Skeletal muscle satellite cell (primary cell): ENCODE results near the gene FAM50A.

Experiments
- H3K27me3 ChIP-seq: 2 replicates; pipeline ENCODE4 v1.7.0; 2013; ENCODE audit warnings: low read length; ENCODE audit not compliant: control insufficient read depth, insufficient read depth
- H3K36me3 ChIP-seq: 2 replicates; pipeline ENCODE4 v1.7.0; 2013; ENCODE audit warnings: mild to moderate bottlenecking, control low read depth, low read length; ENCODE audit not compliant: insufficient read depth
- H3K4me1 ChIP-seq: 2 replicates; pipeline ENCODE4 v1.7.0; 2013; ENCODE audit warnings: low read length; ENCODE audit not compliant: control insufficient read depth, insufficient read depth
- H3K4me2 ChIP-seq: 2 replicates; pipeline ENCODE4 v1.7.0; 2013; ENCODE audit warnings: mild to moderate bottlenecking, low read length
- H3K4me3 ChIP-seq: 2 replicates; pipeline ENCODE4 v1.7.0; 2013; ENCODE audit warnings: low read length
- H3K9ac ChIP-seq: 2 replicates; pipeline ENCODE4 v1.7.0; 2013; ENCODE audit warnings: mild to moderate bottlenecking, low read depth, low read length, moderate library complexity
- H3K9me3 ChIP-seq: replicated peaks from 2 replicates; pipeline ENCODE4 v1.7.0; 2013; ENCODE audit warnings: mild to moderate bottlenecking, control low read depth, low read length

The FAM50A gene

DNA sequence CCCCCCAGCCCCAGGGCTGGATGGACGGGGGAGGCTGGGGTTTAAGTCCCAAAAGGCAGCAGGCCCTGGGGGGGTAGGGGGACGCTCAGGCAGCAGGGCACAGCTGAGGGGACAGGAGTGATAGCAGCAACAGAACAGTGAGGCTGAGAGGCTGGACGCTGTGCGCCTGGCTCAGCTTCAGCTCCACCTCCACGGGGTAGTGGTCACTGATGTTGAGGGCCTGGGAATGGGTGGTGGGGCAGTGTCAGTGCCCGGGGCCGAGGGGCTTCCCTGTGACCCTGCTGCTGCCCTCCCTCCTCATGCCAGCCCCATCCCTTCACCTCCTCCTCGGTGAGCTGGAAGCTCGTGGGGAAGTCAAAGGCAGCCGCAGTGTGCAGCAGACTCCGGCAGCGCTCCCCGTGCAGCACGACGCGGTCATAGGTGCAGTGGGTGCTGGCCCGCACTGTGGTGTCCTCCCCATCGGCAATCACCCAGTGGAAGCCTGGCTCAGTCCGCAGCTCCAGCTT is 41.3 kb upstream of the FAM50A start:
- no peak overlapping the region for H3K4me3 ChIP-seq
- H3K36me3 ChIP-seq: peaks cover 33% of the 10 kb centered on the region
- no peak overlapping the region for H3K4me2 ChIP-seq

GRCh38 chrX:154403192-154403591 is 40.7 kb upstream of the FAM50A start:
- Histone ChIP-seq H3K4me3 (no peak overlapping the region), H3K9me3 (no peaks in the 10 kb centered on the region), H3K4me1 (peaks cover 6% of the 10 kb centered on the region), H3K9ac (no peak overlapping the region), H3K4me2 (no peak overlapping the region), H3K36me3 (peaks cover 33% of the 10 kb centered on the region), H3K27me3 (no peaks in the 10 kb centered on the region)

More for the DNA sequence above, 41.3 kb upstream of the FAM50A start:
- no peak overlapping the region for H3K9ac ChIP-seq
- no peaks in the 10 kb centered on the region for H3K9me3 ChIP-seq
- no peaks in the 10 kb centered on the region for H3K27me3 ChIP-seq
- H3K4me1 ChIP-seq: peaks cover 6% of the 10 kb centered on the region

DNA sequence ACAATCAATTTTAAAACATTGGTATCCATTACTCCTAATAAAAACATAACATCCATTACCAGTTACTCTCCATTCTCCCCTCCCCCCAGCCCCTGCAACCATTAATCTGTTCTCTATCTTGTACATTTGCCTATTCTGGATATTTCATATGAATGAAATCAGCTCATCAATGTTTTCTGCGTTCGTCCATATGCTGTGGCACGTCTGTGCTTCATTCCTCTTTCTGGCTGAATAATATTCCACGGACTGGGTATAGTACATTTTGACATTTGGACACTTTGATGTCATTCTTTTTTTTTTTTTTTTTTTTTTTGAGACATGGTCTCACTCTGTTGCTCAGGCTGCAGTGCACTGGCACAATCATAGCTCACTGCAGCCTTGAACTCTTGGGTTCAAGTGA is 40.1 kb upstream of the FAM50A start:
- H3K4me1 ChIP-seq: peaks cover 6% of the 10 kb centered on the region
- H3K36me3 ChIP-seq: peaks cover 27% of the 10 kb centered on the region
- no peaks in the 10 kb centered on the region for H3K9me3 ChIP-seq
- no peak overlapping the region for H3K9ac ChIP-seq
- H3K4me2 ChIP-seq: no peak overlapping the region
- H3K4me3 ChIP-seq: no peak overlapping the region
- no peaks in the 10 kb centered on the region for H3K27me3 ChIP-seq

DNA sequence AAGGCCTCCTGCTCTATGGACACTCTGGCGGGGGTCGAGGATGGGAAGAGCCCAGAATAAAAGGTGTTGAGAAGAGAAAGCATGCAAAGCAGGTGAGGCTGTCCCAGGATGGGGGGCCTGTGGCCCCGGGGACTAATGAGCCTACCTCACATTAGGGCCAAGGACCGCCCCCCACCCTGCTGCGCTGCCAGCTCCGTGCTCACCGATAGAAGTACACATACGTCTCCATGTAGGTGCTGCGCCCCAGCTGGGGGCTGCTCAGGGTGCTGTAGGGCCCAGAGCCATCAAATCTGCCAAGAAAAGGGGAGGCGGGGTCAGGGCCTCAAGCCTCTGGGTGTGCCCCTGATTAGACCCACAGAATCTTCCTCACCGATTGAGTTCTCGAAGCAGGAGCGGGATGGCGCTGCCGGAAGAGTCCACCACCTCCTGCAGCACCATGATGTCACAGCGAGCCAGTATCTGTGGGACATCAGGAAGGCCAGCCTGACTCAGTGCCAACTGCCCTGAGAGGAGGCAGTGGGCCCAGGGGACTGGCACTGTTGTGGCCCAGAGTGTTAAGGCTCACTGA is 39.2 kb upstream of the FAM50A start:
- Histone ChIP-seq H3K9ac (no peak overlapping the region), H3K9me3 (no peaks in the 10 kb centered on the region), H3K4me1 (peaks cover 10% of the 10 kb centered on the region), H3K4me2 (no peak overlapping the region), H3K27me3 (no peaks in the 10 kb centered on the region), H3K4me3 (no peak overlapping the region), H3K36me3 (peaks cover 19% of the 10 kb centered on the region)

GRCh38 chrX:154408659-154409221 is 35.2 kb upstream of the FAM50A start:
- H3K9me3 ChIP-seq: no peaks in the 10 kb centered on the region
- peaks cover 12% of the 10 kb centered on the region for H3K4me1 ChIP-seq
- H3K27me3 ChIP-seq: no peaks in the 10 kb centered on the region
- peaks cover 4% of the 10 kb centered on the region for H3K36me3 ChIP-seq
- H3K4me3 ChIP-seq: peak overlapping the region; percentile 72
- H3K9ac ChIP-seq: peak overlapping the region; percentile 85
- peak overlapping the region; percentile 94 for H3K4me2 ChIP-seq

GRCh38 chrX:154409222-154409871 is 34.6 kb upstream of the FAM50A start, which contains the start of gene DNASE1L1:
Gene DNASE1L1 (minus strand): TSS chrX:154409254. CDS start chrX:154405568, 3,686 bp downstream.
- peak within 1 kb of the TSS; percentile 94 for H3K4me2 ChIP-seq
- H3K4me1 ChIP-seq: peaks cover 12% of the 10 kb centered on the region
- H3K4me3 ChIP-seq: peak within 1 kb of the TSS; percentile 72
- H3K9ac ChIP-seq: peak within 1 kb of the TSS; percentile 85
- peaks cover 2% of the 10 kb centered on the region for H3K36me3 ChIP-seq
- no peaks in the 10 kb centered on the region for H3K27me3 ChIP-seq
- H3K9me3 ChIP-seq: no peaks in the 10 kb centered on the region

DNA sequence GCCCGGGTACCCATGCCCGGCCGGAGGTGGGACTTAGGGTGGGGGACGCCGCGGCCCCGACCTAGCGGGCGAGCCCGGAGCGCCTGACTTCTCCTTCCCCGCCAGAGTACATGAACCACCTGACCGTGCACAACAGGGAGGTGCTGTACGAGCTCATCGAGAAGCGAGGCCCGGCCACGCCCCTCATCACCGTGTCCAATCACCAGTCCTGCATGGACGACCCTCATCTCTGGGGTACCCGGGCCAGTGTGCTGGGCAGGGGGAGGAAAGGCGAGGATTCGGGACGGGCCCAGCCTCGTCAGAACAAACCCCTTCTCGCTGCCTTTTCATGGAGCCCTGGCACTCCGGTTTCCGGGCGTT is 32.0 kb upstream of the FAM50A start:
- no peaks in the 10 kb centered on the region for H3K36me3 ChIP-seq
- H3K4me3 ChIP-seq: peak overlapping the region; percentile 82
- peak overlapping the region; percentile 87 for H3K9ac ChIP-seq
- no peaks in the 10 kb centered on the region for H3K9me3 ChIP-seq
- peaks cover 12% of the 10 kb centered on the region for H3K4me1 ChIP-seq
- H3K4me2 ChIP-seq: peak overlapping the region; percentile 80
- H3K27me3 ChIP-seq: no peaks in the 10 kb centered on the region

DNA sequence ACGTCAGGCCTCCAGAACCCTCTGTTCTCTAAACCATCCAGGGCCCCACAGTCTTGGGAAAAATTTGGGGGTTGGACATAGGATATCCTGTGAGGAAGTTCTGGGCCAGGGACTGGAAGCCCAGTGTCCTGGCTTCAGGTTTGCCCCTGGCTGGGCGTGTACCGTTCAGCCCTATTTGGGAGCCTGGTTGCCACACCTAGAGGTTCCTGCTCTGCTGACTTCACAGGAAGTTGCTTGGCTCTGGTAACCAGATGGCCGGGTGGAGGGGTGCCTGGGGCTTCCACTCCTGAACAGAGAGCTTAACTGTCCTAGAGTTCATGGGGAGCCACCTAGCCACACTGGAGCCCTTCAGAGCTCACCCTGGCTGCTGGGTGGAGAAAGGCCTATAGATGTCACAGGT is 31.5 kb upstream of the FAM50A start:
- Histone ChIP-seq H3K4me2 (peak overlapping the region; percentile 80), H3K36me3 (no peaks in the 10 kb centered on the region), H3K4me1 (peaks cover 12% of the 10 kb centered on the region), H3K27me3 (no peaks in the 10 kb centered on the region), H3K9ac (peak overlapping the region; percentile 87), H3K4me3 (peak overlapping the region; percentile 82), H3K9me3 (no peaks in the 10 kb centered on the region)

GRCh38 chrX:154413142-154413541 is 30.8 kb upstream of the FAM50A start:
- peaks cover 12% of the 10 kb centered on the region for H3K4me1 ChIP-seq
- H3K36me3 ChIP-seq: no peaks in the 10 kb centered on the region
- H3K9ac ChIP-seq: no peak overlapping the region
- H3K9me3 ChIP-seq: no peaks in the 10 kb centered on the region
- no peak overlapping the region for H3K4me2 ChIP-seq
- no peaks in the 10 kb centered on the region for H3K27me3 ChIP-seq
- H3K4me3 ChIP-seq: no peak overlapping the region

- Histone ChIP-seq H3K9me3 (no peaks in the 10 kb centered on the region), H3K27me3 (no peaks in the 10 kb centered on the region), H3K9ac (no peak overlapping the region), H3K4me3 (no peak overlapping the region), H3K4me2 (no peak overlapping the region), H3K4me1 (peaks cover 15% of the 10 kb centered on the region), H3K36me3 (no peaks in the 10 kb centered on the region)
Observed at GRCh38 chrX:154417157-154417556, 26.8 kb upstream of the FAM50A start.

- Histone ChIP-seq H3K4me2 (no peak overlapping the region), H3K27me3 (no peaks in the 10 kb centered on the region), H3K36me3 (no peaks in the 10 kb centered on the region), H3K4me1 (peaks cover 8% of the 10 kb centered on the region), H3K4me3 (no peak overlapping the region), H3K9me3 (no peaks in the 10 kb centered on the region), H3K9ac (no peak overlapping the region)
Observed at GRCh38 chrX:154419189-154419588, 24.8 kb upstream of the FAM50A start.
